Ectodermal cell (in vitro differentiated cells): ENCODE data around the gene STS.
"Not testable (repeated sequence)": the region's sequence is repeated elsewhere in the genome, so short reads cannot be mapped to it uniquely, and the experiment has no call there.

Source experiments
- H3K27ac ChIP-seq: 2 replicates; pipeline ENCODE4 v1.7.0; 2013; ENCODE audit warnings: mild to moderate bottlenecking, low read depth, low read length; ENCODE audit not compliant: insufficient read depth, poor library complexity, severe bottlenecking
- H3K27me3 ChIP-seq: 2 replicates; pipeline ENCODE4 v1.7.0; 2013; ENCODE audit warnings: mild to moderate bottlenecking, low read length; ENCODE audit not compliant: insufficient read depth, control insufficient read depth, poor library complexity, severe bottlenecking
- H3K36me3 ChIP-seq: one replicate; pipeline ENCODE4 v1.7.0; 2013; ENCODE audit warnings: low read length; ENCODE audit not compliant: control insufficient read depth, insufficient read depth
- H3K4me1 ChIP-seq: one replicate; pipeline ENCODE4 v1.7.0; 2013; ENCODE audit warnings: low read length; ENCODE audit not compliant: control insufficient read depth, insufficient read depth
- H3K4me3 ChIP-seq: 2 replicates; pipeline ENCODE4 v1.7.0; 2013; ENCODE audit warnings: low read depth, low read length, control low read depth; ENCODE audit not compliant: insufficient read depth
- H3K9me3 ChIP-seq: 2 replicates; pipeline ENCODE4 v1.7.0; 2013; ENCODE audit warnings: mild to moderate bottlenecking, low read length, moderate library complexity; ENCODE audit not compliant: control insufficient read depth
- WGBS, 2 experiments: methylation state at CpG; one replicate each; pipeline ENCODE4 v1.1.7; 2013; ENCODE audit warnings: missing lambda C conversion rate in 2 of 2; 5-methylcytosine and 5-hydroxymethylcytosine counted together

Gene STS

DNA sequence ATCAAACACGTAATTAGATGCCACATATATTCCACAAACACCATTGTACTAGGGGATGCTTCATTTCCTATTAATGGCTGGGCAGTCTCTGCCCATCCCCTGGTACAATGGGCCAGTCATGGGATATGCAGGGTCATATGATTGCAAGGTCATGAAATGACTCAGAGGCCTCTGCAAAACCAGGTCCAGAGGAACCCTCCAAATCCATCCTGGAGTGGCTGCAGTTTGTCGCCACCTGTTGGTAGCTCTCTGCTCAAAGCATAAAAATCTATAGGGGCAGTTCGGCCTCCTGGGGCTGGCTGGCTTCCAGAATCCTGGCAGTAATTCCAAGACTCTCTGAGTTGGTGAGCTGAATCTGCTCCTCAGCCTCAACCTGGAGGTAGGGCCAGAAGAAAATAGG is 23.4 kb downstream of the STS start:
- Histone ChIP-seq H3K27ac (no peak overlapping the region), H3K36me3 (no peaks in the 10 kb centered on the region), H3K4me1 (no peaks in the 10 kb centered on the region), H3K27me3 (no peaks in the 10 kb centered on the region), H3K4me3 (no peak overlapping the region), H3K9me3 (no peaks in the 10 kb centered on the region)
- WGBS, 2 experiments: 94 to 100% methylated on average over 3 of the region's 3 CpGs

DNA sequence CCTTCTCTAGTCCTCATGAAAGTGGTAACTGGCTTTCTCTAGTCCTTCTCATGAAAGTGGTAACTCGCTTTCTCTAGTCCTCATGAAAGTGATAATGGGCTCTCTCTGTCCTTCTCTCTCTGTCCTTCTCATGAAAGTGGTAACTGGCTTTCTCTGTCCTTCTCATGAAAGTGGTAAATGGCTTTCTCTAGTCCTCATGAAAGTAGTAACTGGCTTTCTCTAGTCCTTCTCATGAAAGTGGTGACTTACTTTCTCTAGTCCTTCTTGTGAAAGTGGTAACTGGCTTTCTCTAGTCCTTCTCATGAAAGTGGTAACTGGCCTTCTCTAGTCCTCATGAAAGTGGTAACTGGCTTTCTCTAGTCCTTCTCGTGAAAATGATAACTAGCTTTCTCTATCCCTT is 31.3 kb downstream of the STS start:
- 82 to 86% methylated on average over 2 of the region's 2 CpGs for WGBS, 2 experiments
- H3K4me1 ChIP-seq, H3K27ac ChIP-seq, H3K9me3 ChIP-seq, H3K36me3 ChIP-seq, H3K4me3 ChIP-seq, H3K27me3 ChIP-seq: not testable (repeated sequence)

DNA sequence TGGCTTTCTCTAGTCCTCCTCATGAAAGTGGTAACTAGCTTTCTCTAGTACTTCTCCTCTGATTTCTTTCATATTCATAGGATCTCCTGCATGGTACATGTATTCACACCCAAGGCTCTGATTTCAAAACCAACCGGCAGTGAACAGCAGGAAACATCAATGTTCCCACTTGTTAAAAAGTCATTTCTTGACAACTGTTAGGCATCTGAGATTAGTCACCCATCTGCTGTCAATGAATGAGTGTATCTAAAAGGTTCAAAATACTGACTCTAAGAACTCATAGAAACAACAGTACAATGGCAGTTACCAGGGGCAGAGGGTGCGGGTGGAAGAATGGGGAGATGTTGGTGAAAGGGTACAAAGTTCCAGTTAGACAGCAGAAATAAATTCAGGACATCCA is 31.9 kb downstream of the STS start:
- Histone ChIP-seq H3K36me3 (no peaks in the 10 kb centered on the region), H3K4me1 (no peaks in the 10 kb centered on the region), H3K27me3 (no peaks in the 10 kb centered on the region), H3K27ac (no peak overlapping the region), H3K9me3 (no peaks in the 10 kb centered on the region), H3K4me3 (no peak overlapping the region)
- WGBS, 2 experiments: 90 to 94% methylated on average over 2 of the region's 2 CpGs

DNA sequence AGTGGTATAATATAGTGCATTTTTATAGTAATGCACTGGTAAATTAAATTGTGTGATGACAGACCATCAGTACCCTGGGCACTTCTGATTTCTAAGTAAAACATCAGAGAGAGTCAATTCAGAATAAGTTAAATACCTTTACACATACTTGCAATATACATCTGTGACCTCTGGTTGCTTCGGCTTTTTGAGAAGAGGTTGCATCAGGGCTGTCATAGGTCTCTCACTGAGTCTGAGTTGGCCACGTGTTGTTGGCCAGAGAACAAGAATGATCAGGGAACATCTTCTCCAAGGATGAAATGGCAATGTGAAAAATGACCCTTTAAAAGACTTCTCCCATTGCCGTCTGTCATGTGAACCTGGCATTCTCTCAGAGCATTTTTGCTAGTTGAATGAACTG is 37.3 kb downstream of the STS start:
- Histone ChIP-seq H3K4me1 (no peaks in the 10 kb centered on the region), H3K4me3 (no peak overlapping the region), H3K27me3 (no peaks in the 10 kb centered on the region), H3K9me3 (no peaks in the 10 kb centered on the region), H3K27ac (no peak overlapping the region), H3K36me3 (no peaks in the 10 kb centered on the region)
- WGBS, 2 experiments: 95 to 97% methylated on average over 3 of the region's 3 CpGs

DNA sequence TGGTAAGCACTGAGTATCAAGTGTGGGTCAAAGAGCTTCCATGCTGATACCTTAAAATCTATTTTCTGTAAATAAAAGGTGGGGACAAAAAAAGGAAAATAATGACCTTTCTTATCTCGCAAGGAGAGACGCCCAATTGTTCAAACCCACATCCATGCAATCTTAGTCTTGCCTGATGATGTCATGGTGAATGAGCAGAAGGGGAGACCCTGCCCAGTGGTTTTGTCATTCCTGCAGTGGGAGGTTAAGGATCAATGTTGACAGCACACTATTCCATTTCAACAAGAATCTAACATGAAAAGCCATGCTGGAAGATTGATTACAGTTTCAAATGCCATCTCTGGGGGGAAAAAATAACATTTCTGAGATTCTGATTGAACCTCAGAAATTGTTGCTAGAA is 41.2 kb downstream of the STS start:
- no peaks in the 10 kb centered on the region for H3K27me3 ChIP-seq
- no peaks in the 10 kb centered on the region for H3K4me1 ChIP-seq
- H3K27ac ChIP-seq: no peak overlapping the region
- H3K4me3 ChIP-seq: no peak overlapping the region
- H3K9me3 ChIP-seq: no peaks in the 10 kb centered on the region
- 71% methylated on average over 2 of the region's 2 CpGs; no CpG with 5 or more reads in 1 of the 2 experiments for WGBS, 2 experiments
- H3K36me3 ChIP-seq: no peaks in the 10 kb centered on the region

DNA sequence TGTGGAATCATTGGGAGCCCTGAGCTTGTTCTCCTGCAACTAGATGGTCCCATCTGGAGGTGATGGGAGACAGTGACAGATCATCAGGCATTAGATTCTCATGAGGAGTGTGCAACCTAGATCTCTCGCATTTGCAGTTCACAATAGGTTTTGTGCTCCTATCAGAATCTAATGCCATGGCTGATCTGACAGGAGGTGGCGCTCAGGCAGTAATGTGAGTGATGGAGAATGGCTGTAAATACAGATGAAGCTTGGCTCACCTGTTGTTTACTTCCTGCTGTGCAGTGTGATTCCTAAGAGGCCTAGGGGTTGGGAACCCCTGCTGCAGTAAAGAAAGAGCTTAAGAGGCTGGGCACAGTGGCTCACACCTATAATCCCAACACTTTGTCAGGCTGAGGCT is 42.6 kb downstream of the STS start:
- H3K4me3 ChIP-seq: no peak overlapping the region
- no peaks in the 10 kb centered on the region for H3K36me3 ChIP-seq
- 89 to 98% methylated on average over 2 of the region's 2 CpGs for WGBS, 2 experiments

DNA sequence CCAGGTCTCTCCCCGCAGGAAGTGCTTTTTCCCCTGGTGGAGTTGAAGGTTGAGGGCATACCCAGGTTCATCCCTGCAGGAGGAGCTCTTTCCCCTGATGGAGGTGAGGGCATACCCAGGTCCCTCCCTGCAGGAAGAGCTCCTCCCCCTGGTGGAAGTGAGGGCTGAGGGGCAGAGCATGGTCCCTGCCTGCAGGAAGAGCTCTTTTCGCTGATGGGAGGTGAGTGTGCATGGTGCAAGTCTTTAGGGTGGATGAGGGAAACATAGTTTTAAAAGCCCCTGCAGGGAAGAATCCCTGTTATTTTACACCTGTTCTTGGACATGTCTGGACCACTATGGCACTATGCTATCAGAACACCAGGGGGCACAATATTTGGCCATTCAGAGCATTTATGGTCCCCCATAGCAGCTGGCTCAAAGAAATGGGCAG is 44.2 kb downstream of the STS start:
- Histone ChIP-seq H3K36me3 (no peaks in the 10 kb centered on the region), H3K27ac (no peak overlapping the region), H3K4me1 (no peaks in the 10 kb centered on the region), H3K9me3 (no peaks in the 10 kb centered on the region), H3K4me3 (no peak overlapping the region), H3K27me3 (no peaks in the 10 kb centered on the region)
- WGBS, 2 experiments: 90 to 94% methylated on average over 2 of the region's 2 CpGs

More for the DNA sequence above, 42.6 kb downstream of the STS start:
- Histone ChIP-seq H3K27me3 (no peaks in the 10 kb centered on the region), H3K9me3 (no peaks in the 10 kb centered on the region), H3K27ac (no peak overlapping the region), H3K4me1 (no peaks in the 10 kb centered on the region)

DNA sequence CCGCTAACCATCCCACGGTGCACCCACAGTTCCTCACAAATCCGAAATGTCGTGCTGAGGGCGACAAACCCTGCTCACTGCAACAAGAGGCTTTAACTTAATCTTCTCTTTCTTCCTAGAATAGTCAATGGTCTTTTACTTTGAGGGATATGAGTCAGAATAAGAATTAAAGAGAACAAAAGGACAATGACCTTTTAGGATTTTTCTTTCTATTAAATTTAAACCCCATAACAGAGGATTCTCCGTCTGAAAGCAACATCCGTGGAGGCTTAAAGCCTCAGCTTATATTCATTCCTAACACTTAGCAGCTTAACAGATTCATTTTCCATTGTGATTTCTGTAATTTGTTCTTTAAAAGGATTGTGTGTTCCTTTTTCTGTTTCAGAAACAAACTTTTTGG is 45.4 kb downstream of the STS start:
- no peaks in the 10 kb centered on the region for H3K27me3 ChIP-seq
- 57 to 77% methylated on average over 2 to 6 of the region's 7 CpGs for WGBS, 2 experiments
- no peak overlapping the region for H3K4me3 ChIP-seq
- H3K9me3 ChIP-seq: no peaks in the 10 kb centered on the region
- H3K27ac ChIP-seq: no peak overlapping the region
- no peaks in the 10 kb centered on the region for H3K4me1 ChIP-seq
- H3K36me3 ChIP-seq: no peaks in the 10 kb centered on the region

DNA sequence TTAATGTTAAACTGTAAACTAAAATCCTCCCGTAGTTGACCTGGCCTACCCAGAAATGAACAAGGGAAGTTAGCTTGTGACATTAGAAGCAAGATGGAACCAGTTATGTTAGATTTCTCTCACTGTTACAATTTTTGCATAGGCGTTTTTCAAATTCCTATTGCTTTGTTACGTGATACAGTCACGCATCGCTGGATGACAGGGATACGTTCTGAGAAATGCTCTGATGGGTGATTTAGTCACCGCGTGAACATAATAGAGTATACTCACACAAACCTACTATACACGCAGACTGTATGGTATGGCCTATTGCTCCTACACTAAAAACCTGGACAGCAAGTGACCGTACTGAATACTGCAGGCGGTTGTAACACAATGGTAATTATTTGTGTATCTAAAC is 47.1 kb downstream of the STS start:
- Histone ChIP-seq H3K9me3 (no peaks in the 10 kb centered on the region), H3K27me3 (no peaks in the 10 kb centered on the region), H3K4me1 (no peaks in the 10 kb centered on the region), H3K4me3 (no peak overlapping the region), H3K36me3 (no peaks in the 10 kb centered on the region), H3K27ac (no peak overlapping the region)
- WGBS, 2 experiments: 94 to 97% methylated on average over 8 to 9 of the region's 11 CpGs
